Spleen (tissue), 11 donors: ENCODE results near the gene NUDT17. TPM values are rescaled to one million over a fixed set of nuclear protein-coding genes. Genes with fewer than 3 reads are reported as not detected.

Experiments
- DNase-seq: peaks from one replicate; pipeline ENCODE4 v3.0.0-alpha.2; 2020
- H3K27ac ChIP-seq, 8 donors: fragments of 200-600 bp; sonication (generic) in 7 of 8; 1 replicate in 4 of 8; 2 replicates in 4 of 8; pipeline versions ENCODE4 v1.5.0 to v1.8.0; 2016 to 2021; ENCODE audit warnings: inconsistent platforms in 4 of 8, mild to moderate bottlenecking in 4 of 8, moderate library complexity in 1 of 8
- H3K27me3 ChIP-seq, 7 donors: fragments of 200-600 bp; sonication (generic) in 6 of 7; replicated peaks in 1 of 7; 1 replicate in 4 of 7; 2 replicates in 3 of 7; pipeline versions ENCODE4 v1.5.0 to v1.8.0; 2016 to 2021; ENCODE audit warnings: inconsistent platforms in 3 of 7, mild to moderate bottlenecking in 1 of 7
- H3K36me3 ChIP-seq, 6 donors: fragments of 200-600 bp; sonication (generic) in 5 of 6; 1 replicate in 4 of 6; 2 replicates in 2 of 6; pipeline versions ENCODE4 v1.5.0 to v1.8.0; 2016 to 2021; ENCODE audit warnings: inconsistent platforms in 2 of 6
- H3K4me1 ChIP-seq, 6 donors: fragments of 200-600 bp; sonication (generic) in 5 of 6; 1 replicate in 3 of 6; 2 replicates in 3 of 6; pipeline versions ENCODE4 v1.5.0 to v1.8.0; 2016 to 2021; ENCODE audit warnings: inconsistent platforms in 3 of 6
- H3K4me3 ChIP-seq, 8 donors: fragments of 200-600 bp; sonication (generic) in 7 of 8; 1 replicate in 4 of 8; 2 replicates in 4 of 8; pipeline versions ENCODE4 v1.5.0 to v1.8.0; 2016 to 2021; ENCODE audit warnings: inconsistent platforms in 4 of 8, mild to moderate bottlenecking in 4 of 8, moderate library complexity in 2 of 8
- H3K9me3 ChIP-seq, 8 donors: fragments of 200-600 bp; sonication (generic) in 7 of 8; 1 replicate in 4 of 8; 2 replicates in 4 of 8; pipeline versions ENCODE4 v1.5.0 to v1.8.0; 2016 to 2021; ENCODE audit warnings: inconsistent platforms in 4 of 8
- POLR2A ChIP-seq, 3 donors: fragments of 450-650 bp; IDR thresholded peaks; one replicate each; pipeline ENCODE4 v1.5.1; 2017; ENCODE audit warnings: antibody characterized with exemption in 3 of 3, mild to moderate bottlenecking in 1 of 3
- POLR2AphosphoS5 ChIP-seq, 3 donors: sonication (generic); formaldehyde crosslinking; IDR thresholded peaks; one replicate each; pipeline ENCODE4 v1.5.1; 2017; ENCODE audit warnings: antibody characterized with exemption in 3 of 3
- WGBS, 5 donors: extraction: QIAGEN DNeasy Blood & Tissue Kit in 3 of 5; methylation state at CpG; one replicate each; pipeline versions ENCODE4 v1.1.5 to v1.1.7; 2013 to 2018; 5-methylcytosine and 5-hydroxymethylcytosine counted together
- intact Hi-C: fragments of 100-400 bp; cut with DNase I; formaldehyde crosslinking; loops from one replicate; pipeline ENCODE4 v1.15.0; 2023; ENCODE audit warnings: low total_unique reads
- polyA plus RNA-seq, 3 donors: library from polyadenylated mRNA; stranded (reverse); fragments of 200-250 nt; gene quantifications; one replicate each; pipeline ENCODE4 v1.2.1, GENCODE V29; 2013
- total RNA-seq, 7 donors: library from RNA; depleted of rRNA in 3 of 7; stranded (reverse); fragments of >200 nt in 3 of 7; fragmentation: NEBNext Ultra II Directional in 4 of 7; extraction: Animal tissue kit (Norgen Biotek cat#: 25700) in 4 of 7; gene quantifications; one replicate each; pipeline versions ENCODE4 v1.1.0 to v1.2.1, GENCODE V29; 2016 to 2021
- TF ChIP-seq, protein P1 (sequence below), 11 experiments: fragments of 200-600 bp in 7 of 11; fragments of 450-650 bp in 4 of 11; sonication (generic) in 4 of 11; IDR thresholded peaks in 8 of 11; conservative IDR thresholded peaks in 3 of 11; 1 replicate in 7 of 11; 2 replicates in 4 of 11; pipeline versions ENCODE4 v1.4.0 to v1.8.0; 2016 to 2021; ENCODE audit warnings: antibody characterized with exemption in 11 of 11, inconsistent platforms in 4 of 11, mild to moderate bottlenecking in 1 of 11
- donor health status: healthy with polysubstance abuse.
- donor health status: DM: no; HTN: no; CAD: no; lungs with moderate emphysema.
- donor health status: DM: no; HTN: no; CAD: no.
- donor health status: Bipolar disorder and iron deficiency.
- donor health status: healthy.
- donor health status: DM: no; HTN: no; CAD: no.
- donor health status: DM: yes; HTN: yes; CAD: no.

The NUDT17 gene
- total and polyA plus RNA-seq, 10 donors, result 4.3 to 7.5 (median 5.3) TPM

- H3K9me3 ChIP-seq, result no peaks in the 10 kb centered on the region
- 9 to 21% (median 15%) methylated on average over 6 of the region's 6 CpGs for WGBS, 5 donors
- TF ChIP-seq, protein P1, sequence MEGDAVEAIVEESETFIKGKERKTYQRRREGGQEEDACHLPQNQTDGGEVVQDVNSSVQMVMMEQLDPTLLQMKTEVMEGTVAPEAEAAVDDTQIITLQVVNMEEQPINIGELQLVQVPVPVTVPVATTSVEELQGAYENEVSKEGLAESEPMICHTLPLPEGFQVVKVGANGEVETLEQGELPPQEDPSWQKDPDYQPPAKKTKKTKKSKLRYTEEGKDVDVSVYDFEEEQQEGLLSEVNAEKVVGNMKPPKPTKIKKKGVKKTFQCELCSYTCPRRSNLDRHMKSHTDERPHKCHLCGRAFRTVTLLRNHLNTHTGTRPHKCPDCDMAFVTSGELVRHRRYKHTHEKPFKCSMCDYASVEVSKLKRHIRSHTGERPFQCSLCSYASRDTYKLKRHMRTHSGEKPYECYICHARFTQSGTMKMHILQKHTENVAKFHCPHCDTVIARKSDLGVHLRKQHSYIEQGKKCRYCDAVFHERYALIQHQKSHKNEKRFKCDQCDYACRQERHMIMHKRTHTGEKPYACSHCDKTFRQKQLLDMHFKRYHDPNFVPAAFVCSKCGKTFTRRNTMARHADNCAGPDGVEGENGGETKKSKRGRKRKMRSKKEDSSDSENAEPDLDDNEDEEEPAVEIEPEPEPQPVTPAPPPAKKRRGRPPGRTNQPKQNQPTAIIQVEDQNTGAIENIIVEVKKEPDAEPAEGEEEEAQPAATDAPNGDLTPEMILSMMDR (IDR thresholded peaks at IDR 0.05 in 8 of 11, conservative IDR thresholded peaks at IDR 0.05 in 3 of 11), result peak; percentile 76 to 91 (median 85)
- TF ChIP-seq POLR2AphosphoS5 (IDR thresholded peaks at IDR 0.05) (peak in 2 of 3 donors; percentile 52 to 63), POLR2A (IDR thresholded peaks at IDR 0.05) (no peak)
- H3K4me1 ChIP-seq, result peaks cover 0 to 27% (median 15%) of the 10 kb centered on the region in 6 donors
- intact Hi-C loops, result loop anchor here (5.0 kb wide), 1 partner anchor 120 kb away; no protein-coding TSS in a partner anchor
- peak overlapping the region; percentile 44 to 80 (median 72) for H3K27ac ChIP-seq
- H3K27me3 ChIP-seq, result no peaks in the 10 kb centered on the region
- peak; percentile 87 for DNase-seq
- H3K36me3 ChIP-seq, result no peaks in the 10 kb centered on the region
- no peak overlapping the region for H3K4me3 ChIP-seq
These were observed 46.4 kb downstream of the NUDT17 start for GRCh38 chr1:145891587-145892485.

DNA sequence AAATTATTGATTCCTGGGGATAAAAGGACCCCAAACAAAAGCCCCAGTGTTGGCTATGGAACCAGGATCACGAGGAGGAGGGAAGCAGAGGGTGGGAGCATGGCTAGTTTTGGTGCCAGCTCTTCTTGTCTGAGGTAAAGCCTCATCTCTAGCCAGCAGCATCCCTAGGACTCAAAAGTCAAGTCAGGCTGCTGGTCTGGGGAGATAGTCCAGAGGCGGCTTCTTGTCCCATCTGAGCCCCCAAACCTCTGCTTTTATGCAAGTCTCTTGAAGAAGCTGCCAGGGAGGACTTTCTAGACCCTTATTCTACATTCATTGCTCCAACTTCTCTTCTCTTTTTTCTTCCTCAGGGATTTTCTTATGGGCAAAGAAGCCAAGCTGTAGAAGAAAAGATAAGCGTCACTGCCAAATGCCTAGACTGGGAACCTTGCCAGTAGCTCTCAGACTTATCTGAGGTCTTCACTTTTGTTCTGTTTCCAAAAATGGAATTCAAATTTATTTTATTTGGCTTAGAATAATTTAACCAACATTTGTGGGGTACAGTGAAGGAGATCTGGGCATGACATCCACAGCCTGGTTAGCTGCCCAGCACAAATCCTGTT, 47.2 kb downstream of the NUDT17 start:
- TF ChIP-seq POLR2AphosphoS5 (IDR thresholded peaks at IDR 0.05) (no peak), POLR2A (IDR thresholded peaks at IDR 0.05) (no peak)
- TF ChIP-seq, protein P1 (IDR thresholded peaks at IDR 0.05 in 8 of 11, conservative IDR thresholded peaks at IDR 0.05 in 3 of 11), result no peak
- no peaks in the 10 kb centered on the region for H3K27me3 ChIP-seq
- peaks cover 0 to 24% (median 15%) of the 10 kb centered on the region in 6 donors for H3K4me1 ChIP-seq
- H3K27ac ChIP-seq, result peak overlapping the region; percentile 44 to 80 (median 72)
- no peaks in the 10 kb centered on the region for H3K9me3 ChIP-seq
- H3K36me3 ChIP-seq, result no peaks in the 10 kb centered on the region
- DNase-seq, result no peak
- intact Hi-C loops, result loop anchor here (5.0 kb wide), 1 partner anchor 120 kb away; no protein-coding TSS in a partner anchor
- WGBS, 5 donors, result 64 to 81% (median 73%) methylated on average over 3 of the region's 3 CpGs
- no peak overlapping the region for H3K4me3 ChIP-seq

DNA sequence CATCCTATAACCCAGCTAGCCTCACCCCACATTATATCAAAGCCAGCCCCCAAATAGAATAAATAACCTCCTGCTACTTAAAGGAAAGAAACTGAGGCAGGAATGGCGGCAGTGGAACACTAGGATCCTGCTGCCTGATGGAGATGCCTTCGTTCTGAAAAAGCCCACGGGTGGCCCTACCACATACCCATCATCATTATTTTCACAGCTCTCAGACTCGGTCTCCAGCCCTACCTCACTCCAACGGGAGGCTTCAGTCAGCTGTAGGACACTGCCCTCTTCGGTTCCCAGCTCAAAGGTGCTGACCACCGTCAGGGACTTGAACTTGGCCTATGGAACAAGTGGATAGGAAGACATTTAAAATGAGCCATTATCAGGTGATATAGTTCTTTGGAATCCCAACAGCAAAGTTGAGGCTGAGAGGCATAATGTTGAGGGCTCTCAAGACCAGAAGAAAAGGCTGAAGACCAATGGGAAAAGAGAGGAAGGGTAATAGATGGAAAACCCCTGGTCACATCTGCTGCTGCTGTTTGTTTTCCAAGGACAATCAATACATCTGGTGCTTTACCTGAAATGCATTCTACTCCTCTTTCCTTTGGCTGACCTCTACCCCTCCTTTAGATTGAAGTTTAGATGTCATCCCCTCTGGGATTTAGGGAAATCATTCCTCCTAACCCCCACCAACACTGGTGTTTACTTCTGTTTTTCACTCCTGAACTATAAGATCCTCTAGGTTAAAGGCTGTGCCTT, 48.1 kb downstream of the NUDT17 start:
- WGBS, 5 donors, result 85 to 96% (median 92%) methylated on average over 7 of the region's 7 CpGs
- peaks cover 0 to 24% (median 15%) of the 10 kb centered on the region in 6 donors for H3K4me1 ChIP-seq
- no peak for DNase-seq
- H3K36me3 ChIP-seq, result no peaks in the 10 kb centered on the region
- peak overlapping the region in 4 of 8 donors; percentile 70 to 80 (median 77) for H3K27ac ChIP-seq
- H3K27me3 ChIP-seq, result no peaks in the 10 kb centered on the region
- TF ChIP-seq, protein P1 (IDR thresholded peaks at IDR 0.05 in 8 of 11, conservative IDR thresholded peaks at IDR 0.05 in 3 of 11), result no peak
- no peak for TF ChIP-seq POLR2A (IDR thresholded peaks at IDR 0.05)
- TF ChIP-seq POLR2AphosphoS5 (IDR thresholded peaks at IDR 0.05), result no peak
- intact Hi-C loops, result loop anchor here (5.0 kb wide), 1 partner anchor 119 kb away; no protein-coding TSS in a partner anchor
- no peak overlapping the region for H3K4me3 ChIP-seq
- no peaks in the 10 kb centered on the region for H3K9me3 ChIP-seq
